Neural cell (in vitro differentiated cells): Measurements from ENCODE around the gene PFKFB4. TPM values are rescaled to one million over a fixed set of nuclear protein-coding genes. Genes with fewer than 3 reads are reported as not detected.
"Not testable (repeated sequence)": the region's sequence is repeated elsewhere in the genome, so short reads cannot be mapped to it uniquely, and the experiment has no call there.

ENCODE experiments used
- H2AFZ ChIP-seq: fragments of 200-600, 300-800 bp; sonication (generic), shearing (Covaris generic); 2 replicates; pipeline ENCODE4 v1.6.0; 2014; ENCODE audit warnings: low read depth, mild to moderate bottlenecking, antibody characterized with exemption, low read length, moderate library complexity
- H3F3A ChIP-seq: fragments of 200-600 bp; shearing (Covaris generic); 2 replicates; pipeline ENCODE4 v1.6.1; 2016; ENCODE audit warnings: mild to moderate bottlenecking, moderate library complexity, mixed read lengths, antibody characterized with exemption, low read length; ENCODE audit not compliant: insufficient read depth, poor library complexity, severe bottlenecking
- H3K27ac ChIP-seq: fragments of 200-600, 300-800 bp; sonication (generic), shearing (Covaris generic); 2 replicates; pipeline ENCODE4 v1.5.1; 2014; ENCODE audit warnings: mild to moderate bottlenecking, low read length, moderate library complexity
- H3K27me3 ChIP-seq: fragments of 300-800, 200-600 bp; sonication (generic), shearing (Covaris generic); 2 replicates; pipeline ENCODE4 v1.6.0; 2014; ENCODE audit warnings: mild to moderate bottlenecking, low read depth, low read length, moderate library complexity; ENCODE audit not compliant: insufficient read depth
- H3K36me3 ChIP-seq: fragments of 300-800, 200-600 bp; sonication (generic), shearing (Covaris generic); 2 replicates; pipeline ENCODE4 v1.5.1; 2014; ENCODE audit warnings: mild to moderate bottlenecking, antibody characterized with exemption, low read length, moderate library complexity; ENCODE audit not compliant: insufficient read depth
- H3K4me2 ChIP-seq: fragments of 300-800, 200-600 bp; sonication (generic), shearing (Covaris generic); 2 replicates; pipeline ENCODE4 v1.6.0; 2014; ENCODE audit warnings: mild to moderate bottlenecking, low read length
- H3K4me3 ChIP-seq: fragments of 300-800, 200-600 bp; sonication (generic), shearing (Covaris generic); 2 replicates; pipeline ENCODE4 v1.5.1; 2014; ENCODE audit warnings: mild to moderate bottlenecking, low read length, moderate library complexity
- H3K79me2 ChIP-seq: fragments of 200-600 bp; shearing (Covaris generic); replicated peaks from 2 replicates; pipeline ENCODE4 v1.6.0; 2014; ENCODE audit warnings: mild to moderate bottlenecking, low read length, moderate library complexity; ENCODE audit not compliant: insufficient read depth
- H3K9ac ChIP-seq: fragments of 300-800, 200-600 bp; sonication (generic), shearing (Covaris generic); 2 replicates; pipeline ENCODE4 v1.6.1; 2016; ENCODE audit warnings: mild to moderate bottlenecking, low read length, mixed read lengths
- H3K9me2 ChIP-seq: fragments of 200-600 bp; shearing (Covaris generic); 2 replicates; pipeline ENCODE4 v1.6.1; 2016; ENCODE audit warnings: mild to moderate bottlenecking, low read length, mixed read lengths; ENCODE audit not compliant: insufficient read depth
- H3K9me3 ChIP-seq: fragments of 200-600, 300-800 bp; sonication (generic), shearing (Covaris generic); 2 replicates; pipeline ENCODE4 v1.6.1; 2016; ENCODE audit warnings: mild to moderate bottlenecking, mixed run types, low read length, moderate library complexity, mixed read lengths
- H4K20me1 ChIP-seq: fragments of 200-600 bp; shearing (Covaris generic); 2 replicates; pipeline ENCODE4 v1.6.1; 2016; ENCODE audit warnings: mild to moderate bottlenecking, mixed run types; ENCODE audit not compliant: insufficient read depth
- CTCF ChIP-seq: fragments of 450-650 bp; IDR thresholded peaks from 2 replicates; pipeline ENCODE4 v1.5.1; 2014; ENCODE audit warnings: antibody characterized with exemption, mild to moderate bottlenecking, moderate library complexity; ENCODE audit not compliant: poor library complexity, severe bottlenecking
- EP300 ChIP-seq: fragments of 450-650 bp; conservative IDR thresholded peaks from 2 replicates; pipeline ENCODE4 v1.6.1; 2014; ENCODE audit warnings: antibody characterized with exemption, mild to moderate bottlenecking, moderate library complexity; ENCODE audit not compliant: poor library complexity, severe bottlenecking
- EZH2 ChIP-seq: fragments of 200-600, 300-800 bp; shearing (Covaris generic), sonication (generic); IDR thresholded peaks from 2 replicates; pipeline ENCODE4 v1.6.1; 2014; ENCODE audit warnings: antibody characterized with exemption, low read length, borderline replicate concordance, mild to moderate bottlenecking; ENCODE audit not compliant: insufficient read depth, poor library complexity, severe bottlenecking
- MXI1 ChIP-seq: fragments of 450-650 bp; conservative IDR thresholded peaks from 2 replicates; pipeline ENCODE4 v1.6.1; 2014; ENCODE audit warnings: antibody characterized with exemption, mild to moderate bottlenecking; ENCODE audit not compliant: poor library complexity, severe bottlenecking
- POLR2AphosphoS5 ChIP-seq: IDR thresholded peaks from 2 replicates; pipeline ENCODE4 v1.6.1; 2012
- RAD21 ChIP-seq: fragments of 450-650 bp; conservative IDR thresholded peaks from 2 replicates; pipeline ENCODE4 v1.6.1; 2014; ENCODE audit warnings: antibody characterized with exemption, mild to moderate bottlenecking, moderate library complexity
- REST ChIP-seq: IDR thresholded peaks from 2 replicates; pipeline ENCODE4 v1.6.1; 2012; ENCODE audit warnings: borderline replicate concordance
- SMC3 ChIP-seq: fragments of 450-650 bp; conservative IDR thresholded peaks from 2 replicates; pipeline ENCODE4 v1.6.1; 2014; ENCODE audit warnings: antibody characterized with exemption, mild to moderate bottlenecking, moderate library complexity; ENCODE audit not compliant: poor library complexity
- TAF1 ChIP-seq: IDR thresholded peaks from 2 replicates; pipeline ENCODE4 v1.6.1; 2012; ENCODE audit warnings: low read depth
- polyA plus RNA-seq: library from polyadenylated mRNA; depleted of rRNA; stranded (reverse); fragments of >200 nt; gene quantifications from 2 replicates; pipeline ENCODE4 v1.2.3, GENCODE V29; 2014

PFKFB4 gene
- polyA plus RNA-seq, 1 donor from 2014 or later: 29.4 TPM

- not testable (repeated sequence) for H2AFZ ChIP-seq, H3K27me3 ChIP-seq, H3K9ac ChIP-seq, H3K36me3 ChIP-seq, H3K4me3 ChIP-seq, H3K9me2 ChIP-seq, H3K9me3 ChIP-seq, H3F3A ChIP-seq, H3K27ac ChIP-seq, H4K20me1 ChIP-seq, H3K4me2 ChIP-seq
- peaks cover 15% of the 10 kb centered on the region for H3K79me2 ChIP-seq
Observed at GRCh38 chr3:48474031-48474430, 82.6 kb downstream of the PFKFB4 start.

- Histone ChIP-seq H3K27me3 (no peaks in the 10 kb centered on the region), H4K20me1 (no peaks in the 10 kb centered on the region), H3K9me2 (no peaks in the 10 kb centered on the region), H3K36me3 (no peaks in the 10 kb centered on the region), H3K27ac (peak overlapping the region; percentile 89), H3K9ac (peak overlapping the region; percentile 90), H3K9me3 (no peaks in the 10 kb centered on the region), H2AFZ (peak overlapping the region; percentile 99), H3K79me2 (peaks cover 15% of the 10 kb centered on the region), H3K4me3 (peak overlapping the region; percentile 73), H3K4me2 (no peak overlapping the region), H3F3A (no peaks in the 10 kb centered on the region)
- TF ChIP-seq SMC3 (no peak), CTCF (no peak), EP300 (no peak), POLR2AphosphoS5 (no peak), TAF1 (no peak), EZH2 (no peak), MXI1 (no peak), RAD21 (no peak), REST (no peak)
Observed at GRCh38 chr3:48473617-48473952, 83.0 kb downstream of the PFKFB4 start.
